NT2/D1 (cell line): ENCODE data around the gene PIK3CD.
"Not testable (repeated sequence)": the region's sequence is repeated elsewhere in the genome, so short reads cannot be mapped to it uniquely, and the experiment has no call there.

Source experiments
- DNase-seq: peaks from one replicate; pipeline ENCODE4 v3.0.0-alpha.2; 2011; ENCODE audit warnings: low read depth, low spot score
- H3K27me3 ChIP-seq: 2 replicates; pipeline ENCODE4 v1.6.0; 2011; ENCODE audit warnings: mild to moderate bottlenecking; ENCODE audit not compliant: insufficient read length, insufficient read depth
- H3K36me3 ChIP-seq: 2 replicates; pipeline ENCODE4 v1.6.1; 2011; ENCODE audit warnings: mild to moderate bottlenecking, low read length, mixed read lengths; ENCODE audit not compliant: insufficient read depth, insufficient read length
- H3K4me1 ChIP-seq: 2 replicates; pipeline ENCODE4 v1.5.1; 2011; ENCODE audit not compliant: insufficient read depth, insufficient read length
- H3K4me3 ChIP-seq: 2 replicates; pipeline ENCODE4 v1.5.1; 2011; ENCODE audit warnings: low read depth; ENCODE audit not compliant: insufficient read length
- H3K9ac ChIP-seq: 2 replicates; pipeline ENCODE4 v1.6.0; 2011; ENCODE audit warnings: low read depth; ENCODE audit not compliant: insufficient read length
- H3K9me3 ChIP-seq: 2 replicates; pipeline ENCODE4 v1.5.1; 2011; ENCODE audit warnings: mild to moderate bottlenecking, low read length; ENCODE audit not compliant: insufficient read depth
- SUZ12 ChIP-seq: IDR thresholded peaks from 2 replicates; pipeline ENCODE4 v1.6.1; 2011; ENCODE audit not compliant: insufficient read length, insufficient read depth; ENCODE audit errors: extremely low read depth
- YY1 ChIP-seq: IDR thresholded peaks from 2 replicates; pipeline ENCODE4 v1.6.1; 2011; ENCODE audit not compliant: insufficient read length, insufficient read depth
- ZNF274 ChIP-seq: IDR thresholded peaks from 2 replicates; pipeline ENCODE4 v1.6.1; 2011; ENCODE audit warnings: mild to moderate bottlenecking, low read depth, low read length

PIK3CD gene

GRCh38 chr1:9624081-9624480 is 27.4 kb upstream of the PIK3CD start:
- peaks cover 8% of the 10 kb centered on the region for H3K27me3 ChIP-seq
- no peaks in the 10 kb centered on the region for H3K36me3 ChIP-seq
- TF ChIP-seq SUZ12 (no peak), ZNF274 (no peak), YY1 (no peak)
- DNase-seq = no peak
- H3K4me3 ChIP-seq = no peak overlapping the region
- H3K9me3 ChIP-seq = no peaks in the 10 kb centered on the region
- no peak overlapping the region for H3K9ac ChIP-seq
- no peaks in the 10 kb centered on the region for H3K4me1 ChIP-seq

- not testable (repeated sequence) for H3K9me3 ChIP-seq, DNase-seq, H3K9ac ChIP-seq, H3K36me3 ChIP-seq, H3K4me1 ChIP-seq, H3K27me3 ChIP-seq, H3K4me3 ChIP-seq
Observed at GRCh38 chr1:9625030-9625429, 26.5 kb upstream of the PIK3CD start.

DNA sequence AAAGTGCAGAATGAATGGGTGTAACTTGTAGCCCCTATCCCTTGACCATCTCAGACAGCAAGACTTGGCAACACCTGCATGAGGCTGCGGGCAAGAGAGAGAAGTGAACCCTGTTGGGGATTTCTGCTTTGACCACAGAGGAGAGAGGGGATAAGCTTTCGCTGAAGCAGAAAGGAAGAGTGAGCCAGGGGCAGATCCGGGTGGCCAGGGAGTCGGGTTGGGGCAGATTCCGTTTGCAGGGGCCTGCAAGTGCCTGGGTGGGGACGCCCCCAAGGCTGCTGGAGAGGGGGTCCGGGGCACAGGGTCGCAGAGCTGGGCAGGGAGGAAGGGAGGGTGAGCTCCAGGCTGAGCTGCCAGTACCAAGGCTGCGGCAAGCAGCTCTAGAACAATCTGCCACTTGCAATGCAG is 25.3 kb upstream of the PIK3CD start:
- Histone ChIP-seq H3K9ac (no peak overlapping the region), H3K27me3 (peaks cover 8% of the 10 kb centered on the region), H3K9me3 (no peaks in the 10 kb centered on the region), H3K4me1 (no peaks in the 10 kb centered on the region), H3K36me3 (no peaks in the 10 kb centered on the region), H3K4me3 (no peak overlapping the region)
- no peak for DNase-seq
- TF ChIP-seq YY1 (no peak), ZNF274 (no peak), SUZ12 (no peak)

GRCh38 chr1:9628541-9629444 is 22.7 kb upstream of the PIK3CD start:
- TF ChIP-seq YY1 = no peak
- TF ChIP-seq SUZ12 = no peak
- TF ChIP-seq ZNF274 = no peak
- H3K27me3 ChIP-seq = peaks cover 8% of the 10 kb centered on the region
- no peak overlapping the region for H3K9ac ChIP-seq
- H3K36me3 ChIP-seq = no peaks in the 10 kb centered on the region
- no peaks in the 10 kb centered on the region for H3K4me1 ChIP-seq
- no peaks in the 10 kb centered on the region for H3K9me3 ChIP-seq
- no peak for DNase-seq
- H3K4me3 ChIP-seq = no peak overlapping the region

DNA sequence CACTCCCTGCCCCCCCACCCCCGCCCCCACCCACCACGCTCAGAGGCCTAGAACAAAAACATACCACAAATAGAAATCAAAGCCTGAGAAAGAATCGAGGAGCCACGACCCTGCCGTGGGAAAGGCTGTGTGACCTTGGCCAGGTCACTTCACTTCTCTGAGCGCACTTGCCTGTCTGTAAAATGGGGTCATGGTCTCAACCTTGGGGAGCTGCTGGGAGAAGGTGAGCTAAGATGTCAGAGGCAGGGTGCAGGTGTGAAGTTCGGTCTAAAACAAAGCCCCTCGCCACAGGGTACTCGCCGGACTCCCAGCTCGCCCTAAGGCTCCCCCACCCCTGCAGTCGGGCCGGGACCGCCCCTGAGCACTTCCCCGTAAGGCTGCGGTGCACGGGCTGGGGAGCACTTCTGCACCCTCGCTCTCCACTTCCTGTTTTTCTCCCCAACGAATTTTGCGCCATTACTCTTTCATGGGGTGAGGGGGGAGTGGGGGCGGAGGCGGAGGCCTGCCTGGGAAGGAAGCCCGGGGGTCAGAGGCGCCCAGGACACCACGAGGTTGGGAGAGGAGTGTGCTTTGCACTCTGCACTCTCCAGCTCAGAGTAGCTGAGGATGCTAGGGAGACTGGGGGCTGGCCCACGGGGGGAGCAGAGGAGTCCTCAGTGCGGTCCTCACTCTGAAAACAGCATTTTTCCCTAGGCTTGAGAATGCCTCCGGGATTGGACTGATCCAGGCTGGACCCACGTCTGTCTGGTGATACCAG is 21.9 kb upstream of the PIK3CD start:
- no peaks in the 10 kb centered on the region for H3K9me3 ChIP-seq
- H3K27me3 ChIP-seq = peaks cover 8% of the 10 kb centered on the region
- H3K4me1 ChIP-seq = no peaks in the 10 kb centered on the region
- DNase-seq = no peak
- TF ChIP-seq YY1 = no peak
- TF ChIP-seq SUZ12 = no peak
- no peak for TF ChIP-seq ZNF274
- H3K36me3 ChIP-seq = no peaks in the 10 kb centered on the region
- no peak overlapping the region for H3K4me3 ChIP-seq
- H3K9ac ChIP-seq = no peak overlapping the region

GRCh38 chr1:9630331-9631111 is 21.0 kb upstream of the PIK3CD start:
- no peaks in the 10 kb centered on the region for H3K36me3 ChIP-seq
- H3K9me3 ChIP-seq = no peaks in the 10 kb centered on the region
- no peak for DNase-seq
- no peaks in the 10 kb centered on the region for H3K4me1 ChIP-seq
- H3K9ac ChIP-seq = no peak overlapping the region
- TF ChIP-seq ZNF274 (no peak), SUZ12 (no peak), YY1 (no peak)
- H3K4me3 ChIP-seq = no peak overlapping the region
- peaks cover 8% of the 10 kb centered on the region for H3K27me3 ChIP-seq

DNA sequence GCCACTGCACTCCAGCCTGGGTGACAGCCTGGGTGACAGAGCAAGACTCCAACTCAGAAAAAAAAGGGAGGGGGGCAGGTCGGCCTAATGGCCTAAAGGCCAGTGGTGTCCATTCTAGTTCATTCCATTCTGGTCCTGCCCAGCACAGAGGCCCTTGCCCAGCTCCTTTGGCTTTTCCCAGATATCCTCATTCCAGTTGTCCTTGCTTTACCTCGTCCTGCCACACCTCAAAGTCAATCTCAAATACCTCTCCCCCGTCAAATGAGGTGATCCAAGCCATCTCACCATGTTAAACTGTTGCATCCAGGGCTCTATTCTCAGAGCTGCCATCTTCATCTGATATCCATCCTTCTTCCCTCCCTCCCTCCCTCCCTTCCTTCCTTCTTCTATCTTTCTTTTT is 19.9 kb upstream of the PIK3CD start:
- TF ChIP-seq SUZ12 (no peak), YY1 (no peak), ZNF274 (no peak)
- DNase-seq = no peak
- no peaks in the 10 kb centered on the region for H3K4me1 ChIP-seq
- no peaks in the 10 kb centered on the region for H3K36me3 ChIP-seq
- no peak overlapping the region for H3K9ac ChIP-seq
- peaks cover 8% of the 10 kb centered on the region for H3K27me3 ChIP-seq
- no peaks in the 10 kb centered on the region for H3K9me3 ChIP-seq
- no peak overlapping the region for H3K4me3 ChIP-seq
